Liver (tissue), 9 donors: ENCODE data around the gene CHMP3. TPM values are rescaled to one million over a fixed set of nuclear protein-coding genes. Genes with fewer than 3 reads are reported as not detected.

Source experiments
- DNase-seq: peaks from one replicate; pipeline ENCODE4 v3.0.0-alpha.2; 2017; ENCODE audit warnings: low spot score
- H3K27ac ChIP-seq, 2 donors: one replicate each; pipeline ENCODE4 v1.7.0; 2013; ENCODE audit warnings: inconsistent platforms in 2 of 2, low read length in 2 of 2, control low read depth in 1 of 2, low read depth in 1 of 2, mild to moderate bottlenecking in 1 of 2
- H3K27me3 ChIP-seq, 4 donors: one replicate each; pipeline versions ENCODE4 v1.6.1 to v1.7.0; 2013; ENCODE audit warnings: low read length in 3 of 4, inconsistent platforms in 1 of 4, mild to moderate bottlenecking in 1 of 4, moderate library complexity in 1 of 4; ENCODE audit not compliant: control insufficient read depth in 4 of 4, insufficient read depth in 4 of 4
- H3K36me3 ChIP-seq, 4 donors: one replicate each; pipeline versions ENCODE4 v1.6.1 to v1.7.0; 2013; ENCODE audit warnings: low read length in 3 of 4, mild to moderate bottlenecking in 3 of 4, low read depth in 1 of 4, moderate library complexity in 1 of 4; ENCODE audit not compliant: control insufficient read depth in 4 of 4, insufficient read depth in 3 of 4
- H3K4me1 ChIP-seq, 4 donors: one replicate each; pipeline versions ENCODE4 v1.6.1 to v1.7.0; 2013; ENCODE audit warnings: low read length in 3 of 4, mild to moderate bottlenecking in 3 of 4, moderate library complexity in 1 of 4; ENCODE audit not compliant: control insufficient read depth in 4 of 4, insufficient read depth in 4 of 4
- H3K4me3 ChIP-seq, 3 donors: one replicate each; pipeline versions ENCODE4 v1.6.1 to v1.7.0; 2013; ENCODE audit warnings: low read length in 3 of 3, control low read depth in 1 of 3, low read depth in 1 of 3, mild to moderate bottlenecking in 1 of 3
- H3K9ac ChIP-seq, 2 donors: one replicate each; pipeline ENCODE4 v1.7.0; 2013; ENCODE audit warnings: low read length in 2 of 2, mild to moderate bottlenecking in 2 of 2, moderate library complexity in 2 of 2, control low read depth in 1 of 2, low read depth in 1 of 2
- H3K9me3 ChIP-seq, 4 donors: one replicate each; pipeline versions ENCODE4 v1.6.1 to v1.7.0; 2013; ENCODE audit warnings: low read length in 3 of 4; ENCODE audit not compliant: control insufficient read depth in 4 of 4
- ATF3 ChIP-seq: IDR thresholded peaks from 2 replicates; pipeline ENCODE4 v1.6.1; 2016; ENCODE audit warnings: antibody characterized with exemption
- CTCF ChIP-seq: fragments of 150-350 bp; IDR thresholded peaks from 2 replicates; pipeline ENCODE4 v1.5.1; 2017; ENCODE audit warnings: improper control_type of control experiment, low read depth, low read length; ENCODE audit not compliant: missing input control
- EGR1 ChIP-seq, 2 donors: IDR thresholded peaks; 2 replicates each; pipeline ENCODE4 v1.6.1; 2016 to 2018; ENCODE audit warnings: antibody characterized with exemption in 2 of 2, low read depth in 2 of 2
- FOXA2 ChIP-seq: IDR thresholded peaks from 2 replicates; pipeline ENCODE4 v1.6.1; 2016; ENCODE audit warnings: antibody characterized with exemption
- GABPA ChIP-seq, 2 donors: IDR thresholded peaks in 1 of 2; conservative IDR thresholded peaks in 1 of 2; 2 replicates each; pipeline ENCODE4 v1.6.1; 2016; ENCODE audit warnings: antibody characterized with exemption in 2 of 2, mild to moderate bottlenecking in 1 of 2, moderate library complexity in 1 of 2
- HNF4A ChIP-seq, 2 donors: conservative IDR thresholded peaks; 2 replicates each; pipeline ENCODE4 v1.6.1; 2016; ENCODE audit warnings: antibody characterized with exemption in 2 of 2, mild to moderate bottlenecking in 2 of 2
- HNF4G ChIP-seq: IDR thresholded peaks from 2 replicates; pipeline ENCODE4 v1.6.1; 2016; ENCODE audit warnings: antibody characterized with exemption
- JUND ChIP-seq, 2 donors: IDR thresholded peaks; 2 replicates each; pipeline ENCODE4 v1.6.1; 2016; ENCODE audit warnings: antibody characterized with exemption in 2 of 2
- MAX ChIP-seq: IDR thresholded peaks from 2 replicates; pipeline ENCODE4 v1.6.1; 2016; ENCODE audit warnings: antibody characterized with exemption
- NR2F2 ChIP-seq: IDR thresholded peaks from 2 replicates; pipeline ENCODE4 v1.6.1; 2016; ENCODE audit warnings: antibody characterized with exemption
- RAD21 ChIP-seq, 2 donors: IDR thresholded peaks; 2 replicates each; pipeline ENCODE4 v1.6.1; 2016; ENCODE audit warnings: antibody characterized with exemption in 2 of 2, mild to moderate bottlenecking in 2 of 2
- REST ChIP-seq: IDR thresholded peaks from 2 replicates; pipeline ENCODE4 v1.6.1; 2016; ENCODE audit warnings: antibody characterized with exemption, mild to moderate bottlenecking
- RXRA ChIP-seq, 2 donors: IDR thresholded peaks; 2 replicates each; pipeline ENCODE4 v1.6.1; 2017 to 2018; ENCODE audit warnings: antibody characterized with exemption in 2 of 2, mild to moderate bottlenecking in 1 of 2
- SP1 ChIP-seq: IDR thresholded peaks from 2 replicates; pipeline ENCODE4 v1.6.1; 2018; ENCODE audit warnings: antibody characterized with exemption, mild to moderate bottlenecking
- TAF1 ChIP-seq: conservative IDR thresholded peaks from 2 replicates; pipeline ENCODE4 v1.6.1; 2016; ENCODE audit warnings: antibody characterized with exemption, mild to moderate bottlenecking
- YY1 ChIP-seq: IDR thresholded peaks from 2 replicates; pipeline ENCODE4 v1.6.1; 2016; ENCODE audit warnings: antibody characterized with exemption, mild to moderate bottlenecking
- ZBTB33 ChIP-seq: IDR thresholded peaks from 2 replicates; pipeline ENCODE4 v1.6.1; 2016; ENCODE audit warnings: antibody characterized with exemption
- WGBS: extraction: QIAGEN DNeasy Blood & Tissue Kit; methylation state at CpG from one replicate; pipeline ENCODE4 v1.1.7; 2013; 5-methylcytosine and 5-hydroxymethylcytosine counted together
- polyA plus RNA-seq, 2 donors: library from polyadenylated mRNA; stranded (reverse) in 1 of 2; unstranded in 1 of 2; fragments of 200-250 nt in 1 of 2; fragments of >200 nt in 1 of 2; fragmentation: Nextera tagmentation in 1 of 2; extraction: Ambion mirVana in 1 of 2; gene quantifications; one replicate each; pipeline versions ENCODE4 v1.2.1 to v1.2.3, GENCODE V29; 2013 to 2015
- total RNA-seq, 2 donors: library from RNA; depleted of rRNA; stranded (reverse); fragments of >200 nt; gene quantifications; one replicate each; pipeline ENCODE4 v1.2.3, GENCODE V29; 2014
- donor health status: healthy.
- donor health status: healthy.
- donor health status: healthy.
- donor health status: healthy.
- donor health status: healthy.

CHMP3 gene
- total and polyA plus RNA-seq, 4 donors: 20.6 to 25.1 (median 24.0) TPM

GRCh38 chr2:86489542-86489941 is 73.7 kb downstream of the CHMP3 start:
- TF ChIP-seq REST (no peak), SP1 (no peak), HNF4A (conservative IDR thresholded peaks at IDR 0.05) (no peak), MAX (no peak), GABPA (IDR thresholded peaks at IDR 0.05 in 1 of 2, conservative IDR thresholded peaks at IDR 0.05 in 1 of 2) (no peak), NR2F2 (no peak)
- H3K27me3 ChIP-seq: no peaks in the 10 kb centered on the region
- H3K9ac ChIP-seq: no peak overlapping the region
- no peak for DNase-seq
- H3K27ac ChIP-seq: no peak overlapping the region
- no peaks in the 10 kb centered on the region for H3K9me3 ChIP-seq
- peaks cover 9 to 73% (median 51%) of the 10 kb centered on the region in 4 donors for H3K36me3 ChIP-seq
- no peak overlapping the region for H3K4me3 ChIP-seq
- WGBS: 99% methylated on average over 3 of the region's 3 CpGs
- H3K4me1 ChIP-seq: peaks cover 0 to 8% (median 7%) of the 10 kb centered on the region in 4 donors

GRCh38 chr2:86488561-86489250 is 74.5 kb downstream of the CHMP3 start:
- DNase-seq: no peak
- Histone ChIP-seq H3K9me3 (no peaks in the 10 kb centered on the region), H3K4me3 (no peak overlapping the region), H3K36me3 (peaks cover 15 to 77% (median 59%) of the 10 kb centered on the region in 4 donors), H3K9ac (no peak overlapping the region), H3K27me3 (no peaks in the 10 kb centered on the region), H3K4me1 (peaks cover 0 to 8% (median 7%) of the 10 kb centered on the region in 4 donors), H3K27ac (no peak overlapping the region)
- WGBS: 96% methylated on average over 7 of the region's 7 CpGs
- TF ChIP-seq JUND (IDR thresholded peaks at IDR 0.05): no peak
- TF ChIP-seq REST: no peak
- TF ChIP-seq EGR1 (IDR thresholded peaks at IDR 0.05; ENCODE audit: low read depth in 2 of 2): no peak
- TF ChIP-seq HNF4G: no peak
- no peak for TF ChIP-seq HNF4A (conservative IDR thresholded peaks at IDR 0.05)
- no peak for TF ChIP-seq RXRA (IDR thresholded peaks at IDR 0.05)
- TF ChIP-seq YY1: no peak
- no peak for TF ChIP-seq MAX
- TF ChIP-seq ZBTB33: no peak
- TF ChIP-seq RAD21 (IDR thresholded peaks at IDR 0.05): no peak
- TF ChIP-seq CTCF: no peak
- no peak for TF ChIP-seq FOXA2
- TF ChIP-seq ATF3: no peak
- no peak for TF ChIP-seq SP1
- no peak for TF ChIP-seq TAF1
- TF ChIP-seq GABPA (IDR thresholded peaks at IDR 0.05 in 1 of 2, conservative IDR thresholded peaks at IDR 0.05 in 1 of 2): no peak
